HG03103 (cell line): ENCODE results near the gene DNAJB4.

Experiments
- ATAC-seq: cut with Tn5 transposase; IDR thresholded peaks from one replicate; pipeline ENCODE4 v1.9.1; 2021; ENCODE audit warnings: low read depth; ENCODE audit not compliant: unreplicated experiment

The DNAJB4 gene

GRCh38 chr1:78035121-78035520, 30.4 kb downstream of the DNAJB4 start:
- ATAC-seq, result no peak

GRCh38 chr1:78036450-78036849, 31.7 kb downstream of the DNAJB4 start:
- ATAC-seq, result no peak

GRCh38 chr1:78038071-78038470, 33.3 kb downstream of the DNAJB4 start:
- ATAC-seq, result no peak

GRCh38 chr1:78038491-78038939, 33.8 kb downstream of the DNAJB4 start:
- no peak for ATAC-seq

GRCh38 chr1:78040484-78041089, 35.8 kb downstream of the DNAJB4 start:
- ATAC-seq, result no peak

- ATAC-seq, result no peak
Measured at GRCh38 chr1:78043436-78043835, 38.7 kb downstream of the DNAJB4 start.

- ATAC-seq, result no peak
Measured at GRCh38 chr1:78044796-78045562, 40.2 kb downstream of the DNAJB4 start.

- ATAC-seq, result no peak
Measured at GRCh38 chr1:78045563-78045925, 40.8 kb downstream of the DNAJB4 start.

GRCh38 chr1:78045926-78046778, 41.4 kb downstream of the DNAJB4 start, which contains the start of gene GIPC2:
GIPC2 (plus strand) TSS chr1:78045966; CDS start chr1:78046095, 129 bp downstream.
- no peak for ATAC-seq

GRCh38 chr1:78047106-78047505, 42.4 kb downstream of the DNAJB4 start:
- no peak for ATAC-seq

- ATAC-seq, result no peak
Measured at GRCh38 chr1:78047631-78048030, 42.9 kb downstream of the DNAJB4 start.

GRCh38 chr1:78048446-78048845, 43.7 kb downstream of the DNAJB4 start:
- no peak for ATAC-seq

GRCh38 chr1:78049396-78049795, 44.7 kb downstream of the DNAJB4 start:
- no peak for ATAC-seq

- no peak for ATAC-seq
Measured at GRCh38 chr1:78051005-78051404, 46.3 kb downstream of the DNAJB4 start.

GRCh38 chr1:78052685-78053405, 48.1 kb downstream of the DNAJB4 start:
- no peak for ATAC-seq

GRCh38 chr1:78053498-78053897, 48.8 kb downstream of the DNAJB4 start:
- ATAC-seq, result no peak

GRCh38 chr1:78054559-78054958, 49.8 kb downstream of the DNAJB4 start:
- ATAC-seq, result no peak

- no peak for ATAC-seq
Measured at GRCh38 chr1:78054972-78055371, 50.2 kb downstream of the DNAJB4 start.

- no peak for ATAC-seq
Measured at GRCh38 chr1:78055565-78056132, 50.9 kb downstream of the DNAJB4 start.

GRCh38 chr1:78058670-78059069, 53.9 kb downstream of the DNAJB4 start:
- ATAC-seq, result no peak
